ENCODE results near the gene NUP62.

The NUP62 gene

GRCh38 chr19:49860336-49861102 lies 68.8 kb downstream of the NUP62 start:
- no peak overlapping the region for H3K4me3 ChIP-seq (IDR thresholded peaks at IDR 0.05; ENCODE audit: insufficient read depth, low read depth, low read length)
- H3K9ac ChIP-seq, result no peak overlapping the region
- no peaks in the 10 kb centered on the region for H3K4me1 ChIP-seq (ENCODE audit: low read depth, poor library complexity, severe bottlenecking)
- peaks cover 5% of the 10 kb centered on the region; the same call in 1 of the 2 replicates for H3K36me3 ChIP-seq (ENCODE audit: insufficient read depth)
- no peak overlapping the region for H2AFZ ChIP-seq (ENCODE audit: low read depth)
- no peaks in the 10 kb centered on the region for H3K79me2 ChIP-seq (ENCODE audit: insufficient read depth, low read depth)
- H3K27me3 ChIP-seq (ENCODE audit: insufficient read depth, low read depth), result no peaks in the 10 kb centered on the region
- TF ChIP-seq CTCF (conservative IDR thresholded peaks at IDR 0.05; ENCODE audit: low read depth, low read length), result no peak
- H3K4me2 ChIP-seq, result no peak overlapping the region
- no peak overlapping the region for H3K27ac ChIP-seq
- no peaks in the 10 kb centered on the region for H4K20me1 ChIP-seq (ENCODE audit: insufficient read depth)

- Histone ChIP-seq H3K36me3 (ENCODE audit: insufficient read depth) (peaks cover 5% of the 10 kb centered on the region; the same call in 1 of the 2 replicates), H3K27me3 (ENCODE audit: insufficient read depth, low read depth) (no peaks in the 10 kb centered on the region), H3K4me1 (ENCODE audit: low read depth, poor library complexity, severe bottlenecking) (no peaks in the 10 kb centered on the region), H3K79me2 (ENCODE audit: insufficient read depth, low read depth) (no peaks in the 10 kb centered on the region), H3K4me3 (IDR thresholded peaks at IDR 0.05; ENCODE audit: insufficient read depth, low read depth, low read length) (no peak overlapping the region), H3K4me2 (no peak overlapping the region), H2AFZ (ENCODE audit: low read depth) (no peak overlapping the region), H4K20me1 (ENCODE audit: insufficient read depth) (no peaks in the 10 kb centered on the region), H3K9ac (no peak overlapping the region), H3K27ac (no peak overlapping the region)
- no peak for TF ChIP-seq CTCF (conservative IDR thresholded peaks at IDR 0.05; ENCODE audit: low read depth, low read length)
These were observed 69.5 kb downstream of the NUP62 start for GRCh38 chr19:49859682-49860335.

GRCh38 chr19:49858088-49858985 lies 71.0 kb downstream of the NUP62 start:
- Histone ChIP-seq H3K36me3 (ENCODE audit: insufficient read depth) (no peaks in the 10 kb centered on the region), H3K79me2 (ENCODE audit: insufficient read depth, low read depth) (peaks cover 12% of the 10 kb centered on the region; the same call in 1 of the 2 replicates), H3K27ac (no peak overlapping the region), H3K27me3 (ENCODE audit: insufficient read depth, low read depth) (no peaks in the 10 kb centered on the region), H4K20me1 (ENCODE audit: insufficient read depth) (no peaks in the 10 kb centered on the region), H2AFZ (ENCODE audit: low read depth) (no peak overlapping the region), H3K9ac (no peak overlapping the region), H3K4me3 (IDR thresholded peaks at IDR 0.05; ENCODE audit: insufficient read depth, low read depth, low read length) (no peak overlapping the region), H3K4me2 (no peak overlapping the region), H3K4me1 (ENCODE audit: low read depth, poor library complexity, severe bottlenecking) (no peaks in the 10 kb centered on the region)
- no peak for TF ChIP-seq CTCF (conservative IDR thresholded peaks at IDR 0.05; ENCODE audit: low read depth, low read length)

- Histone ChIP-seq H3K4me3 (IDR thresholded peaks at IDR 0.05; ENCODE audit: insufficient read depth, low read depth, low read length) (no peak overlapping the region), H4K20me1 (ENCODE audit: insufficient read depth) (no peaks in the 10 kb centered on the region), H3K4me2 (no peak overlapping the region), H2AFZ (ENCODE audit: low read depth) (no peak overlapping the region), H3K36me3 (ENCODE audit: insufficient read depth) (no peaks in the 10 kb centered on the region), H3K79me2 (ENCODE audit: insufficient read depth, low read depth) (peaks cover 18% of the 10 kb centered on the region; the same call in 1 of the 2 replicates), H3K27me3 (ENCODE audit: insufficient read depth, low read depth) (no peaks in the 10 kb centered on the region), H3K27ac (no peak overlapping the region), H3K9ac (no peak overlapping the region), H3K4me1 (ENCODE audit: low read depth, poor library complexity, severe bottlenecking) (peaks cover 2% of the 10 kb centered on the region)
- no peak for TF ChIP-seq CTCF (conservative IDR thresholded peaks at IDR 0.05; ENCODE audit: low read depth, low read length)
These were observed 71.5 kb downstream of the NUP62 start for GRCh38 chr19:49857838-49858087.

Measured in KMS-11 (cell line).